Thyroid gland (tissue), 4 donors: ENCODE measurements around the gene RPL15.

Experiments used
- CTCF ChIP-seq, 6 experiments: fragments of 200-600 bp in 3 of 6; fragments of 450-650 bp in 3 of 6; sonication (generic) in 3 of 6; IDR thresholded peaks; one replicate each; pipeline ENCODE4 v1.5.1; 2016 to 2019; ENCODE audit warnings: antibody characterized with exemption in 6 of 6, mild to moderate bottlenecking in 2 of 6, inconsistent platforms in 1 of 6, moderate library complexity in 1 of 6
- POLR2A ChIP-seq, 2 donors: fragments of 450-650 bp; IDR thresholded peaks; one replicate each; pipeline ENCODE4 v1.6.1; 2017; ENCODE audit warnings: antibody characterized with exemption in 2 of 2, mild to moderate bottlenecking in 2 of 2, moderate library complexity in 1 of 2

GRCh38 chr3:23953523-23953922 is 36.6 kb downstream of the RPL15 start:
- TF ChIP-seq POLR2A (IDR thresholded peaks at IDR 0.05) (no peak), CTCF (IDR thresholded peaks at IDR 0.05) (no peak)
